DOHH2 (cell line): Measurements from ENCODE around the gene NSUN6.

Source experiments
- H3F3A ChIP-seq: fragments of 200-600 bp; sonication (generic), shearing (Covaris generic); 2 replicates; pipeline ENCODE4 v1.6.0; 2016; ENCODE audit warnings: antibody characterized with exemption, mild to moderate bottlenecking; ENCODE audit not compliant: control insufficient read depth, insufficient read depth
- H3K27ac ChIP-seq: fragments of 200-600 bp; sonication (generic); 2 replicates; pipeline ENCODE4 v1.5.1; 2014; ENCODE audit warnings: low read depth, mild to moderate bottlenecking, low read length, moderate library complexity
- H3K27me3 ChIP-seq: fragments of 200-600 bp; sonication (generic); 2 replicates; pipeline ENCODE4 v1.6.1; 2014; ENCODE audit warnings: mild to moderate bottlenecking, low read length, mixed read lengths; ENCODE audit not compliant: control insufficient read depth
- H3K36me3 ChIP-seq: fragments of 200-600 bp; sonication (generic); 2 replicates; pipeline ENCODE4 v1.6.1; 2014; ENCODE audit warnings: mild to moderate bottlenecking, low read length, moderate library complexity, mixed read lengths; ENCODE audit not compliant: control insufficient read depth
- H3K4me1 ChIP-seq: fragments of 200-600 bp; sonication (generic); 2 replicates; pipeline ENCODE4 v1.6.1; 2014; ENCODE audit warnings: mild to moderate bottlenecking, low read length, mixed read lengths; ENCODE audit not compliant: control insufficient read depth
- H3K4me2 ChIP-seq: fragments of 200-600 bp; sonication (generic); 2 replicates; pipeline ENCODE4 v1.6.0; 2014; ENCODE audit warnings: mild to moderate bottlenecking, low read length, moderate library complexity
- H3K4me3 ChIP-seq: fragments of 200-600 bp; sonication (generic); 2 replicates; pipeline ENCODE4 v1.5.1; 2014; ENCODE audit warnings: mild to moderate bottlenecking, low read length, mixed read lengths
- H3K79me2 ChIP-seq: fragments of 200-600 bp; sonication (generic); 2 replicates; pipeline ENCODE4 v1.6.1; 2014; ENCODE audit warnings: mild to moderate bottlenecking, low read length, mixed read lengths; ENCODE audit not compliant: control insufficient read depth
- H3K9me2 ChIP-seq: fragments of 200-600 bp; sonication (generic); replicated peaks from 2 replicates; pipeline ENCODE4 v1.6.1; 2014; ENCODE audit warnings: mild to moderate bottlenecking, low read length, mixed read lengths; ENCODE audit not compliant: control insufficient read depth
- H3K9me3 ChIP-seq: fragments of 200-600 bp; sonication (generic); 2 replicates; pipeline ENCODE4 v1.6.1; 2014; ENCODE audit warnings: antibody characterized with exemption, low read length, mixed read lengths; ENCODE audit not compliant: control insufficient read depth, insufficient read depth
- H4K20me1 ChIP-seq: fragments of 200-600 bp; sonication (generic); 2 replicates; pipeline ENCODE4 v1.6.0; 2014; ENCODE audit warnings: low read depth, mild to moderate bottlenecking, antibody characterized with exemption, low read length, moderate library complexity; ENCODE audit not compliant: control insufficient read depth, insufficient read depth
- EZH2phosphoT487 ChIP-seq: fragments of 200-600 bp; sonication (generic); IDR thresholded peaks from 2 replicates; pipeline ENCODE4 v1.6.1; 2017; ENCODE audit warnings: borderline replicate concordance, mild to moderate bottlenecking, antibody characterized with exemption, low read length, moderate library complexity, mixed read lengths
- TF ChIP-seq, protein P1 (sequence below): fragments of 200-600 bp; sonication (generic); IDR thresholded peaks from one replicate; pipeline ENCODE4 v1.5.1; 2014; ENCODE audit warnings: antibody characterized with exemption, mild to moderate bottlenecking, low read depth, low read length; ENCODE audit not compliant: poor library complexity, severe bottlenecking

NSUN6 gene

DNA sequence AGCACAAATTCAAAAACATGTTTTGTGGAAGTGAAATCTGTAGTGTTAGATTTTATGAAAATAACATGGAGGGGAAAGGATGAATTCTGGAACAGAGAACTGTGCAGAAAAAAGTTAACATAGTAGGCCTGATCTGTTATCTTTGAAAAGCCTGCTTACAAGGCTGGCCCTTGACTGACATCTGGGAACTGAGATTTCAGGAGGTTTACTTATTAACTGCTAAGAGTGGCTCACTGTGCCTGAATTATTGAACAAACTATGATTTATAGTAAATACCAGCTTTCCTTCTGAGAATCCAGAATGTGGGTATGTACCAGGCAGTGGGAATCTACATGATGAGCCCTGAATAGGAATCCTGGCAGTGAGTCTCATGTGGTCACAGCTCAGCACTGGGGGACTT is 30.5 kb downstream of the NSUN6 start:
- peaks cover 23% of the 10 kb centered on the region for H3K36me3 ChIP-seq
- H3K79me2 ChIP-seq = no peaks in the 10 kb centered on the region
- no peaks in the 10 kb centered on the region for H3K9me2 ChIP-seq
- H3K27me3 ChIP-seq = no peaks in the 10 kb centered on the region
- no peak for TF ChIP-seq EZH2phosphoT487
- TF ChIP-seq, protein P1, sequence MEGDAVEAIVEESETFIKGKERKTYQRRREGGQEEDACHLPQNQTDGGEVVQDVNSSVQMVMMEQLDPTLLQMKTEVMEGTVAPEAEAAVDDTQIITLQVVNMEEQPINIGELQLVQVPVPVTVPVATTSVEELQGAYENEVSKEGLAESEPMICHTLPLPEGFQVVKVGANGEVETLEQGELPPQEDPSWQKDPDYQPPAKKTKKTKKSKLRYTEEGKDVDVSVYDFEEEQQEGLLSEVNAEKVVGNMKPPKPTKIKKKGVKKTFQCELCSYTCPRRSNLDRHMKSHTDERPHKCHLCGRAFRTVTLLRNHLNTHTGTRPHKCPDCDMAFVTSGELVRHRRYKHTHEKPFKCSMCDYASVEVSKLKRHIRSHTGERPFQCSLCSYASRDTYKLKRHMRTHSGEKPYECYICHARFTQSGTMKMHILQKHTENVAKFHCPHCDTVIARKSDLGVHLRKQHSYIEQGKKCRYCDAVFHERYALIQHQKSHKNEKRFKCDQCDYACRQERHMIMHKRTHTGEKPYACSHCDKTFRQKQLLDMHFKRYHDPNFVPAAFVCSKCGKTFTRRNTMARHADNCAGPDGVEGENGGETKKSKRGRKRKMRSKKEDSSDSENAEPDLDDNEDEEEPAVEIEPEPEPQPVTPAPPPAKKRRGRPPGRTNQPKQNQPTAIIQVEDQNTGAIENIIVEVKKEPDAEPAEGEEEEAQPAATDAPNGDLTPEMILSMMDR = no peak
- no peak overlapping the region for H3K27ac ChIP-seq
- H3K9me3 ChIP-seq = no peaks in the 10 kb centered on the region
- no peak overlapping the region for H3K4me2 ChIP-seq
- no peaks in the 10 kb centered on the region for H3F3A ChIP-seq
- no peaks in the 10 kb centered on the region for H3K4me1 ChIP-seq
- H3K4me3 ChIP-seq = no peak overlapping the region
- H4K20me1 ChIP-seq = no peaks in the 10 kb centered on the region

DNA sequence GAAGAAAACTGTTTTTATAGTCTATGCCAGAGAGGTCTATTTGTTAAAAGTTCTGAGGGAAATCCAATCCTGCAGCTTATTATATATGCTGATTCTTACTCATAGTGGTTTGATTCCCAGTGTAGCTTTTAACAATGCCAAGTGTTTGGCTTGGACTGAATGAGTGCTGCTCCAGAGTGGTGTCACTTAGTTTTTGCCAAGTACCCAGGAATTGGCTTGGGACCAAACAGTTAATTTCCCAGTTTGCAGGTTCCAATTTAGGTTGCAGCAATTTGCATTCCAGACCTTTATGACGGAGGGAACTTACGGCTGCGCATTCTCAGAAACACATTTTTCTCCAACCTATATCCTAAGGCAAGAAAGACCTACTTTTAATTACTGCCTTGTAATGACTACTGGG is 32.4 kb downstream of the NSUN6 start:
- Histone ChIP-seq H3F3A (no peaks in the 10 kb centered on the region), H3K4me2 (no peak overlapping the region), H3K9me2 (no peaks in the 10 kb centered on the region), H3K79me2 (no peaks in the 10 kb centered on the region), H4K20me1 (no peaks in the 10 kb centered on the region), H3K4me1 (no peaks in the 10 kb centered on the region), H3K27ac (no peak overlapping the region), H3K4me3 (no peak overlapping the region), H3K36me3 (peaks cover 29% of the 10 kb centered on the region), H3K9me3 (no peaks in the 10 kb centered on the region), H3K27me3 (no peaks in the 10 kb centered on the region)
- TF ChIP-seq, protein P1 = no peak
- TF ChIP-seq EZH2phosphoT487 = no peak

DNA sequence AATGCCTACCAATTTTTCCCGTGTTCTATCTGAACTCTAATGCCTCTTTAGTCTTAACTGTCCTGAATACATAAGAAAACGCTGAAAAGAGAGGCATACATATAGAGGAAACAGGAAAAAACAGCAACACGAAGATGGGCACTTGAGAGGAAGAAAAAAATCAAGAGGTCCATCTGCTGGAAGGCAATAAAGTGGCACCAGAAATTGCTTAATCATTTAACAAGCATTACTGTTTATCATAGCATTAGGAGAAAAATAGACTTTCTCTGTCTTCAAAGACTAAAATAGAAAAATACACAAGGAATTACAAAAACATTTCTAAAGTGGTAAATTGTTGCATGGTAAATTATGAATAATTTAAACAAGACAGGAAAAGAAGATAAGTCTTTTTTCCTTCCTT is 35.0 kb downstream of the NSUN6 start:
- Histone ChIP-seq H3K9me3 (no peaks in the 10 kb centered on the region), H3K4me3 (no peak overlapping the region), H3K27ac (no peak overlapping the region), H4K20me1 (no peaks in the 10 kb centered on the region), H3K4me1 (no peaks in the 10 kb centered on the region), H3K4me2 (no peak overlapping the region), H3K9me2 (no peaks in the 10 kb centered on the region), H3F3A (no peaks in the 10 kb centered on the region), H3K27me3 (no peaks in the 10 kb centered on the region), H3K36me3 (peaks cover 37% of the 10 kb centered on the region), H3K79me2 (no peaks in the 10 kb centered on the region)
- TF ChIP-seq EZH2phosphoT487 = no peak
- TF ChIP-seq, protein P1 = no peak

DNA sequence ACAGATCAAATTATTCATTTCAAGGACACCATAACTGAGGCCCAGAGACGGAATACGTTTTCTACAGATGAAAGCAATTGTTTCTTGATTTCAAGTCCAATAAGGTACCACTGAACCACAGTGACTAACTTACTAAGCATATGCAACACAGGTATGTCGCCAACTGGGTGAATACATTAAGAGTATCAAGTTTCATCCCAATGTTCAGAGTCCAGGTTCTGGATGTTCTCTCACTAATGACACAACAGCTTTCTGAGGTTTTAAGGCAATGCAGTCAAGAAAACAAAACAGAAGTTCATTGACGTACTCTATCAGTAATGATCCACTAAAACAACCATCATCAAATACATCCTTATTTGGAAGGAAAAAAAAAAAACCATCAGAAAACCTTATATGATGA is 35.8 kb downstream of the NSUN6 start:
- no peaks in the 10 kb centered on the region for H3K9me3 ChIP-seq
- H4K20me1 ChIP-seq = no peaks in the 10 kb centered on the region
- H3K4me2 ChIP-seq = no peak overlapping the region
- H3K79me2 ChIP-seq = no peaks in the 10 kb centered on the region
- no peak overlapping the region for H3K4me3 ChIP-seq
- H3F3A ChIP-seq = no peaks in the 10 kb centered on the region
- no peak overlapping the region for H3K27ac ChIP-seq
- H3K36me3 ChIP-seq = peaks cover 31% of the 10 kb centered on the region
- H3K27me3 ChIP-seq = no peaks in the 10 kb centered on the region
- no peaks in the 10 kb centered on the region for H3K4me1 ChIP-seq
- no peak for TF ChIP-seq EZH2phosphoT487
- TF ChIP-seq, protein P1 = no peak
- no peaks in the 10 kb centered on the region for H3K9me2 ChIP-seq
